ENCODE measurements around the gene CNTRL. TPM values are rescaled to one million over a fixed set of nuclear protein-coding genes. Genes with fewer than 3 reads are reported as not detected.

The CNTRL gene
- total RNA-seq, 1 donor from 2014 or later, result 18.2 TPM

DNA sequence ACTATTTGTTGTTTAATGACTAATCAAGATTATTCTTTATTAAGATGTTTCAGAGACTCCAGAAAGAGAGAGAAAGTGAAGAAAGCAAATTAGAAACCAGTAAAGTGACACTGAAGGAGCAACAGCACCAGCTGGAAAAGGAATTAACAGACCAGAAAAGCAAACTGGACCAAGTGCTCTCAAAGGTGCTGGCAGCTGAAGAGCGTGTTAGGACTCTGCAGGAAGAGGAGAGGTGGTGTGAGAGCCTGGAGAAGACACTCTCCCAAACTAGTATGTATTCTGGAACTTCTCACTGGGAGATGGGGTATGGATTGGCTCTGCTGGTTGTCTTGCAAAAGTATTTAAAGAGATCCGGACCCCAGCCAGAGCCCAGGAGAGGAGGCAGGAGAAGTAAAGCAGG is 93.3 kb downstream of the CNTRL start:
- Mint-ChIP-seq H3K9me3 (ENCODE audit: low read depth) (no peaks in the 10 kb centered on the region), H3K27me3 (no peaks in the 10 kb centered on the region), H3K4me3 (ENCODE audit: low read depth) (no peak overlapping the region), H3K27ac (peak overlapping the region; percentile 75), H3K4me1 (ENCODE audit: low read depth) (peaks cover 2% of the 10 kb centered on the region), H3K36me3 (ENCODE audit: insufficient read depth) (peaks cover 24% of the 10 kb centered on the region)
- no peak for DNase-seq (ENCODE audit: low spot score, unreplicated experiment)
- TF ChIP-seq, protein P1, sequence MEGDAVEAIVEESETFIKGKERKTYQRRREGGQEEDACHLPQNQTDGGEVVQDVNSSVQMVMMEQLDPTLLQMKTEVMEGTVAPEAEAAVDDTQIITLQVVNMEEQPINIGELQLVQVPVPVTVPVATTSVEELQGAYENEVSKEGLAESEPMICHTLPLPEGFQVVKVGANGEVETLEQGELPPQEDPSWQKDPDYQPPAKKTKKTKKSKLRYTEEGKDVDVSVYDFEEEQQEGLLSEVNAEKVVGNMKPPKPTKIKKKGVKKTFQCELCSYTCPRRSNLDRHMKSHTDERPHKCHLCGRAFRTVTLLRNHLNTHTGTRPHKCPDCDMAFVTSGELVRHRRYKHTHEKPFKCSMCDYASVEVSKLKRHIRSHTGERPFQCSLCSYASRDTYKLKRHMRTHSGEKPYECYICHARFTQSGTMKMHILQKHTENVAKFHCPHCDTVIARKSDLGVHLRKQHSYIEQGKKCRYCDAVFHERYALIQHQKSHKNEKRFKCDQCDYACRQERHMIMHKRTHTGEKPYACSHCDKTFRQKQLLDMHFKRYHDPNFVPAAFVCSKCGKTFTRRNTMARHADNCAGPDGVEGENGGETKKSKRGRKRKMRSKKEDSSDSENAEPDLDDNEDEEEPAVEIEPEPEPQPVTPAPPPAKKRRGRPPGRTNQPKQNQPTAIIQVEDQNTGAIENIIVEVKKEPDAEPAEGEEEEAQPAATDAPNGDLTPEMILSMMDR (IDR thresholded peaks at IDR 0.05; ENCODE audit: unreplicated experiment), result no peak

DNA sequence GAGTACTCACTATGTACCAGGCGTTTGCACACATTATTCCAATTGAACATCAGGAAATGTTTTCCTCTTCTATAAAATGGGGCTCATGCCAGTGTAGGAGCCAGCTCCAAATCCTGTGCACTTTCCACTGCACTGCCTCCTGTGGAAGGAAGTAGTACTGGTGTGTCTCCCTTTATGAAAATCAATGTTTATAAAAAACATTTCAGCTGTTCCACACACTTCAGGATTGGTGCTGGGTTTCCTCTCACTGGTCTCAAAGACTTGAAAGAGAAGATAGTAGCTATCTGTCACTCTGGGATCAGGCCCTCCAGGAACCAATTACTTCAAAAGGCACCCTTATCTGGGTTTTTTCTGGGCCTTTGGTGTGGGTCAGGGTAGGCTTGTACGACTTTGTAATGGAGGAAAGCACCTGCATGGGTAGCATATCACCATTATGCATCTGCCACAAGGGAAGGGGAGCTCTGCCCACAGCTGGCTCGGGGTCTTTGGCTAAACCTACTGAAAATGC is 94.4 kb downstream of the CNTRL start:
- Mint-ChIP-seq H3K36me3 (ENCODE audit: insufficient read depth) (peaks cover 20% of the 10 kb centered on the region), H3K27ac (no peak overlapping the region), H3K4me3 (ENCODE audit: low read depth) (no peak overlapping the region), H3K9me3 (ENCODE audit: low read depth) (no peaks in the 10 kb centered on the region), H3K4me1 (ENCODE audit: low read depth) (no peaks in the 10 kb centered on the region), H3K27me3 (no peaks in the 10 kb centered on the region)
- DNase-seq (ENCODE audit: low spot score, unreplicated experiment), result no peak
- TF ChIP-seq, protein P1 (IDR thresholded peaks at IDR 0.05; ENCODE audit: unreplicated experiment), result peak; percentile 53

DNA sequence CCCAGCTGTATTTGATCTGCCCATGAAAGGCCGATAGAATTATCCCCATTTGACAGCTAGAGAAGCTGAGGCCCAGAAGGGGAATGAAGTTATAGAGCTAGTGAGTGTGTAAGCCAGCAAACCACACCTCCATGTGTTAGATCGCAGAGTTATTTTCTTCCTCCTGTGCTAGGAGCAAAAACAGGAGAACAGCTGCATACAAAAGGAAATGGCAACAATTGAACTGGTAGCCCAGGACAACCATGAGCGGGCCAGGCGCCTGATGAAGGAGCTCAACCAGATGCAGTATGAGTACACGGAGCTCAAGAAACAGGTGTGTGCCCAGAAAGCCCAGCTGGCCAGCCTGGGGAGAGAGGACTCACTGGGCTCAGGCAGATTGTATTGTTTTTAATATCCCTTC is 96.5 kb downstream of the CNTRL start:
- TF ChIP-seq, protein P1 (IDR thresholded peaks at IDR 0.05; ENCODE audit: unreplicated experiment), result no peak
- peaks cover 19% of the 10 kb centered on the region for H3K36me3 Mint-ChIP-seq (ENCODE audit: insufficient read depth)
- no peak overlapping the region for H3K4me3 Mint-ChIP-seq (ENCODE audit: low read depth)
- no peak overlapping the region for H3K27ac Mint-ChIP-seq
- no peaks in the 10 kb centered on the region for H3K9me3 Mint-ChIP-seq (ENCODE audit: low read depth)
- H3K27me3 Mint-ChIP-seq, result no peaks in the 10 kb centered on the region
- DNase-seq (ENCODE audit: low spot score, unreplicated experiment), result no peak
- H3K4me1 Mint-ChIP-seq (ENCODE audit: low read depth), result no peaks in the 10 kb centered on the region

DNA sequence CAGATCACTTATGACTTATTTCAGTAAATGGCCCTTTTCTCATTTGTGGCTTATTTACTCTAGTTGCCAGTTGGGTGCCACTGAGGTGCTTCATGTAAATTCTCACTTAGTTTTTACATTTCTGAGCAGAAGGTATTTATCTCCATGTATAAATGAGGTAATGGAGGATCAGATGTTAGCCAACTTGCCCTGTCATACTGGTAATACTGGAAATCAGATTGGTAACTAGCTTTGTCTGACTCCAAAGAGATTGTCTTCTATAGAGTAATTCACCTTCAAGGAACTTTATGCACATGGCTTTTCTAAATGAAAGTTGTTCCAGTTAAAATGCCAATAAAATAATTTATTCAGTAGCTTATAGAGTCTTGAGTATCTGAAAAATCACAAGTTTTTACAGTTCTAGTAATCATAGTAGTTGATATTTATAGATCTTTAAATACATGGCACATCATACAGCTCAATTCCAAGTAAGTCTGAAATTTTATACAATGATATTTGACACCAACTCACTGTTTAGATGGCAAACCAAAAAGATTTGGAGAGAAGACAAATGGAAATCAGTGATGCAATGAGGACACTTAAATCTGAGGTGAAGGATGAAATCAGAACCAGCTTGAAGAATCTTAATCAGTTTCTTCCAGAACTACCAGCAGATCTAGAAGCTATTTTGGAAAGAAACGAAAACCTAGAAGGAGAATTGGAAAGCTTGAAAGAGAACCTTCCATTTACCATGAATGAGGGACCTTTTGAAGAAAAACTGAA is 98.2 kb downstream of the CNTRL start:
- no peaks in the 10 kb centered on the region for H3K9me3 Mint-ChIP-seq (ENCODE audit: low read depth)
- no peak for DNase-seq (ENCODE audit: low spot score, unreplicated experiment)
- H3K4me1 Mint-ChIP-seq (ENCODE audit: low read depth), result no peaks in the 10 kb centered on the region
- TF ChIP-seq, protein P1 (IDR thresholded peaks at IDR 0.05; ENCODE audit: unreplicated experiment), result no peak
- no peaks in the 10 kb centered on the region for H3K27me3 Mint-ChIP-seq
- H3K27ac Mint-ChIP-seq, result no peak overlapping the region
- no peak overlapping the region for H3K4me3 Mint-ChIP-seq (ENCODE audit: low read depth)
- H3K36me3 Mint-ChIP-seq (ENCODE audit: insufficient read depth), result peaks cover 17% of the 10 kb centered on the region

DNA sequence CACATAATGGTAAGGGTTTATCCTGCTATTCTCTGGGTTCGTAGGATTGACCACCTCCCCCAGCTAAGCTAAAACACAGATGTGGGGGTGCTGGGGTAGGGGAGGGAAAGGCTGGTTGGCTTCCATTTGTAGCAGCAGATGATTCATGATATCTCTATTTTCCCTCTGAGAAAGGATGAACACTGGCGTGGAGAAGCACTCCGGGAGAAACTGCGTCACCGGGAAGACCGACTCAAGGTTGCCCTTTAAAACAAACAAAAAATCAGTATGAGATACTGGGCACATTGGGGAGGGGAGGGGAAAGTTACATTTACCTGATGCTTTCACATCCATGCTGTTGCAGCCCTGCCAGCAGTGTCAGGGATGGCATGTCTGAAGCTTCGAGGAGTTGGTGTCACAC is 98.7 kb downstream of the CNTRL start:
- peaks cover 12% of the 10 kb centered on the region for H3K36me3 Mint-ChIP-seq (ENCODE audit: insufficient read depth)
- TF ChIP-seq, protein P1 (IDR thresholded peaks at IDR 0.05; ENCODE audit: unreplicated experiment), result no peak
- no peaks in the 10 kb centered on the region for H3K4me1 Mint-ChIP-seq (ENCODE audit: low read depth)
- H3K27ac Mint-ChIP-seq, result no peak overlapping the region
- no peaks in the 10 kb centered on the region for H3K9me3 Mint-ChIP-seq (ENCODE audit: low read depth)
- no peak overlapping the region for H3K4me3 Mint-ChIP-seq (ENCODE audit: low read depth)
- no peaks in the 10 kb centered on the region for H3K27me3 Mint-ChIP-seq
- no peak for DNase-seq (ENCODE audit: low spot score, unreplicated experiment)
